ENCODE measurements around the gene IL2.

DNA sequence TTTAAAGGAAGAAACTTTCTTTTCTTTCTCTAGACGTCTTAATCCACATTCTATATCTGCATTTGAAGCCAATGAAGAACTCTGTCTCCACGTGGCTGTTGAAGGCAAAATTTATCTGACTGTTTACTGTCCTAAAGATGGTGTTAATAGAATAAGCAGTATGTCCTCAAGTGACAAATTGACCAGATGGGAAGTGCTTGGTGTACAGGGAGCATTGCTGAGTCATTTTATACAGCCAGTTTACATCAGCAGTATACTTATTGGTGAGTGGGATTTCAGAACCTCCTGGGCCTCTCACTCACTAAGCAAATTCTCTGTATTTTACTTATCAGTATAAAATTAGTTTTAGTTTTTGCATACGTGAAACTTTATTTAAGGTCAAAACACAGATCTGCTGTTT lies 44.0 kb downstream of the IL2 start:
- TF ChIP-seq YY1 (IDR thresholded peaks at IDR 0.05; ENCODE audit: insufficient read depth, insufficient read length) (no peak), ZNF274 (IDR thresholded peaks at IDR 0.05; ENCODE audit: low read depth, low read length) (no peak)

All from NT2/D1 (cell line).